HEK293 (cell line): ENCODE results near the gene MYLK4.

Source experiments
- CTCF ChIA-PET: fragments of 350-600 bp; formaldehyde crosslinking; extraction: SDS; loops from one replicate; lab custom pipeline; 2021; ENCODE audit warnings: antibody characterized with exemption; lab: Yijun Ruan, JAX
- POLR2A ChIA-PET: fragments of 300-600 bp; formaldehyde crosslinking; extraction: SDS; loops from one replicate; lab custom pipeline; 2020; ENCODE audit warnings: antibody characterized with exemption, inconsistent platforms; lab: Yijun Ruan, JAX
- H3K27ac ChIP-seq: fragments of 200-500 bp; sonication (Bioruptor generic); 2 replicates; pipeline ENCODE4 v1.5.1; 2014; ENCODE audit warnings: low read depth, low read length, control low read depth, inconsistent platforms; ENCODE audit errors: extremely low read depth
- H3K36me3 ChIP-seq, 2 experiments: fragments of 200-500 bp in 1 of 2; sonication (Bioruptor generic) in 1 of 2; 1 replicate in 1 of 2; 2 replicates in 1 of 2; pipeline ENCODE4 v1.5.1; 2014 to 2017; ENCODE audit warnings: inconsistent platforms in 2 of 2, low read length in 2 of 2; ENCODE audit not compliant: control insufficient read depth in 2 of 2, insufficient read depth in 1 of 2
- H3K4me1 ChIP-seq: fragments of 200-500 bp; sonication (Bioruptor generic); 2 replicates; pipeline ENCODE4 v1.5.1; 2014; ENCODE audit warnings: mild to moderate bottlenecking, low read length, inconsistent platforms; ENCODE audit not compliant: control insufficient read depth, insufficient read depth
- H3K4me3 ChIP-seq: 2 replicates; pipeline ENCODE4 v1.5.1; 2011; ENCODE audit warnings: low read depth, mild to moderate bottlenecking, control low read depth, low read length, moderate library complexity
- H3K9me3 ChIP-seq: fragments of 200-500 bp; sonication (Bioruptor generic); 2 replicates; pipeline ENCODE4 v1.5.1; 2014; ENCODE audit warnings: low read depth, low read length, inconsistent platforms; ENCODE audit not compliant: control insufficient read depth, insufficient read depth
- EGR2 ChIP-seq: fragments of 450-650 bp; formaldehyde crosslinking; IDR thresholded peaks from 2 replicates; pipeline ENCODE4 v1.5.1; 2016; ENCODE audit warnings: low read depth, missing biosample characterization, missing genetic modification characterization
- HOXD13 ChIP-seq: sonication (generic); formaldehyde crosslinking; IDR thresholded peaks from 2 replicates; pipeline ENCODE4 v1.8.0; 2022; ENCODE audit warnings: missing genetic modification reagents, borderline replicate concordance
- MZF1 ChIP-seq: fragments of 450-650 bp; formaldehyde crosslinking; IDR thresholded peaks from 2 replicates; pipeline ENCODE4 v1.5.1; 2017; ENCODE audit warnings: missing biosample characterization, missing genetic modification characterization, borderline replicate concordance
- SCRT2 ChIP-seq: fragments of 450-650 bp; formaldehyde crosslinking; IDR thresholded peaks from 2 replicates; pipeline ENCODE4 v1.5.1; 2016; ENCODE audit warnings: missing biosample characterization, missing genetic modification characterization
- TCF7L2 ChIP-seq: IDR thresholded peaks from 2 replicates; pipeline ENCODE4 v1.6.1; 2011; ENCODE audit warnings: low read depth, mild to moderate bottlenecking, inconsistent platforms, low read length, moderate library complexity, borderline replicate concordance
- TRIM28 ChIP-seq: IDR thresholded peaks from 2 replicates; pipeline ENCODE4 v1.6.1; 2011; ENCODE audit warnings: low read length, control low read depth, borderline replicate concordance
- ZBTB10 ChIP-seq: fragments of 450-650 bp; formaldehyde crosslinking; IDR thresholded peaks from 2 replicates; pipeline ENCODE4 v1.5.1; 2016; ENCODE audit warnings: missing biosample characterization, missing genetic modification characterization
- ZNF114 ChIP-seq: fragments of 450-650 bp; formaldehyde crosslinking; IDR thresholded peaks from 2 replicates; pipeline ENCODE4 v1.5.0; 2017; ENCODE audit warnings: missing biosample characterization, missing genetic modification characterization
- ZNF175 ChIP-seq: fragments of 450-650 bp; formaldehyde crosslinking; IDR thresholded peaks from 2 replicates; pipeline ENCODE4 v1.5.1; 2016; ENCODE audit warnings: missing biosample characterization, missing genetic modification characterization
- ZNF2 ChIP-seq: fragments of 450-650 bp; formaldehyde crosslinking; IDR thresholded peaks from 2 replicates; pipeline ENCODE4 v1.5.1; 2016; ENCODE audit warnings: missing biosample characterization, missing genetic modification characterization
- ZNF324 ChIP-seq: fragments of 450-650 bp; formaldehyde crosslinking; IDR thresholded peaks from 2 replicates; pipeline ENCODE4 v1.5.1; 2016; ENCODE audit warnings: missing biosample characterization, missing genetic modification characterization
- ZNF366 ChIP-seq: fragments of 450-650 bp; formaldehyde crosslinking; conservative IDR thresholded peaks from 2 replicates; pipeline ENCODE4 v1.5.1; 2016; ENCODE audit warnings: missing biosample characterization, missing genetic modification characterization
- ZNF404 ChIP-seq: fragments of 450-650 bp; formaldehyde crosslinking; IDR thresholded peaks from 2 replicates; pipeline ENCODE4 v1.5.1; 2017; ENCODE audit warnings: missing biosample characterization, missing genetic modification characterization
- ZNF555 ChIP-seq: fragments of 450-650 bp; formaldehyde crosslinking; conservative IDR thresholded peaks from 2 replicates; pipeline ENCODE4 v1.5.1; 2017; ENCODE audit warnings: missing biosample characterization, mild to moderate bottlenecking, missing genetic modification characterization, inconsistent platforms
- ZNF571 ChIP-seq: fragments of 450-650 bp; formaldehyde crosslinking; IDR thresholded peaks from 2 replicates; pipeline ENCODE4 v1.5.0; 2017; ENCODE audit warnings: missing biosample characterization, missing genetic modification characterization
- ZNF624 ChIP-seq: fragments of 450-650 bp; formaldehyde crosslinking; IDR thresholded peaks from 2 replicates; pipeline ENCODE4 v1.5.1; 2017; ENCODE audit warnings: missing biosample characterization, missing genetic modification characterization
- ZNF768 ChIP-seq: fragments of 450-650 bp; formaldehyde crosslinking; IDR thresholded peaks from 2 replicates; pipeline ENCODE4 v1.5.1; 2018; ENCODE audit warnings: missing biosample characterization, mild to moderate bottlenecking, missing genetic modification characterization
- ZNF776 ChIP-seq: fragments of 450-650 bp; formaldehyde crosslinking; IDR thresholded peaks from 2 replicates; pipeline ENCODE4 v1.5.0; 2017; ENCODE audit warnings: missing biosample characterization, missing genetic modification characterization, borderline replicate concordance
- ZNF792 ChIP-seq: fragments of 450-650 bp; formaldehyde crosslinking; IDR thresholded peaks from 2 replicates; pipeline ENCODE4 v1.5.1; 2016; ENCODE audit warnings: missing biosample characterization, missing genetic modification characterization
- ZXDB ChIP-seq: fragments of 450-650 bp; formaldehyde crosslinking; IDR thresholded peaks from 2 replicates; pipeline ENCODE4 v1.5.1; 2016; ENCODE audit warnings: missing biosample characterization, missing genetic modification characterization
- TF ChIP-seq, protein P1 (sequence below): fragments of 450-650 bp; formaldehyde crosslinking; IDR thresholded peaks from 2 replicates; pipeline ENCODE4 v1.5.1; 2016; ENCODE audit warnings: missing biosample characterization, missing genetic modification characterization
- TF ChIP-seq, protein P2 (sequence below): fragments of 450-650 bp; formaldehyde crosslinking; IDR thresholded peaks from 2 replicates; pipeline ENCODE4 v1.5.1; 2016; ENCODE audit warnings: missing biosample characterization, missing genetic modification characterization
- TF ChIP-seq, protein P3 (sequence below): fragments of 450-650 bp; formaldehyde crosslinking; IDR thresholded peaks from 2 replicates; pipeline ENCODE4 v1.5.1; 2017; ENCODE audit warnings: missing biosample characterization, missing genetic modification characterization
- TF ChIP-seq, protein P4 (sequence below): fragments of 450-650 bp; formaldehyde crosslinking; IDR thresholded peaks from 2 replicates; pipeline ENCODE4 v1.5.1; 2016; ENCODE audit warnings: missing biosample characterization, missing genetic modification characterization

MYLK4 gene

GRCh38 chr6:2674857-2675256 is 75.9 kb downstream of the MYLK4 start:
- POLR2A ChIA-PET, result no interaction called here
- CTCF ChIA-PET, result interaction anchor here (0.6 to 0.8 kb wide), 2 partner anchors 40 to 47 kb away, joined by 4 to 5 read pairs; no protein-coding TSS in a partner anchor

GRCh38 chr6:2669067-2669700 is 81.5 kb downstream of the MYLK4 start:
- CTCF ChIA-PET, result interaction anchor here (0.7 kb wide), 1 partner anchor 540 kb away, joined by 3 read pairs; no protein-coding TSS in a partner anchor
- H3K9me3 ChIP-seq, result no peaks in the 10 kb centered on the region
- no peak overlapping the region for H3K27ac ChIP-seq
- no peaks in the 10 kb centered on the region for H3K36me3 ChIP-seq
- no peak overlapping the region for H3K4me3 ChIP-seq
- TF ChIP-seq MZF1 (tag by site-specific recombination), result no peak
- TF ChIP-seq, protein P1, sequence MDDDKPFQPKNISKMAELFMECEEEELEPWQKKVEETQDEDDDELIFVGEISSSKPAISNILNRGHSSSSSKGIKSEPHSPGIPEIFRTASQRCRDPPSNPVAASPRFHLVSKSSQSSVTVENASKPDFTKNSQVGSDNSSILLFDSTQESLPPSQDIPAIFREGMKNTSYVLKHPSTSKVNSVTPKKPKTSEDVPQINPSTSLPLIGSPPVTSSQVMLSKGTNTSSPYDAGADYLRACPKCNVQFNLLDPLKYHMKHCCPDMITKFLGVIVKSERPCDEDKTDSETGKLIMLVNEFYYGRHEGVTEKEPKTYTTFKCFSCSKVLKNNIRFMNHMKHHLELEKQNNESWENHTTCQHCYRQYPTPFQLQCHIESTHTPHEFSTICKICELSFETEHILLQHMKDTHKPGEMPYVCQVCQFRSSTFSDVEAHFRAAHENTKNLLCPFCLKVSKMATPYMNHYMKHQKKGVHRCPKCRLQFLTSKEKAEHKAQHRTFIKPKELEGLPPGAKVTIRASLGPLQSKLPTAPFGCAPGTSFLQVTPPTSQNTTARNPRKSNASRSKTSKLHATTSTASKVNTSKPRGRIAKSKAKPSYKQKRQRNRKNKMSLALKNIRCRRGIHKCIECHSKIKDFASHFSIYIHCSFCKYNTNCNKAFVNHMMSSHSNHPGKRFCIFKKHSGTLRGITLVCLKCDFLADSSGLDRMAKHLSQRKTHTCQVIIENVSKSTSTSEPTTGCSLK (tag by site-specific recombination), result no peak
- TF ChIP-seq ZNF792, result no peak
- no peak for TF ChIP-seq ZNF776 (tag by site-specific recombination)
- no peak for TF ChIP-seq ZNF114
- TF ChIP-seq ZNF2 (tag by site-specific recombination), result no peak
- TF ChIP-seq ZNF175 (tag by site-specific recombination), result no peak
- no peak for TF ChIP-seq ZNF624
- no peak for TF ChIP-seq TCF7L2
- no peak for TF ChIP-seq TRIM28
- no peak for TF ChIP-seq ZNF555 (tag by site-specific recombination)
- no peak for TF ChIP-seq HOXD13
- no peak for TF ChIP-seq ZNF571 (tag by site-specific recombination)
- no peak for TF ChIP-seq ZNF324
- TF ChIP-seq ZXDB (tag by site-specific recombination), result no peak
- H3K4me1 ChIP-seq, result peaks cover 6% of the 10 kb centered on the region
- POLR2A ChIA-PET, result no interaction called here

More at GRCh38 chr6:2674857-2675256, 75.9 kb downstream of the MYLK4 start:
- Histone ChIP-seq H3K27ac (no peak overlapping the region), H3K4me1 (no peaks in the 10 kb centered on the region), H3K9me3 (no peaks in the 10 kb centered on the region), H3K36me3 (no peaks in the 10 kb centered on the region), H3K4me3 (no peak overlapping the region)
- no peak for TF ChIP-seq ZNF175 (tag by site-specific recombination)

DNA sequence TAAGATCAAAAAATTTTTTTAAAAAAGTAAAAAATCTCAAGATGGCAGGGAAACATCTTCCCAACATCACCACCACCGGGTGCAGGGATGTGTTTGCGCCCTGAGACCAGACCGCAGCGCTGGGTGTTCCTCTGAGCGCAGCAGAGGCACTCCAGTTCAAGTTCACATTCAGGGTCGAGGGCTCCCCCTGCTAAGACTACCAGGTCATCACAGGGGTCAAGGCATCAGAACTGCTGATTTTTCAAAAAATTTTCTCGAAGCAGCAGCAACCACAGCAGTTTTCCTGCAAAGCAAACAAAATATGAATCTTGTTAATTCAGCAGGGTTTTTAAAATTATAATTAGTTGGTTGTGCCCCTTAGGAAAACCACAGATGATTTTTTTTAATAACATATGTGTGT is 83.1 kb downstream of the MYLK4 start:
- Histone ChIP-seq H3K4me1 (peaks cover 6% of the 10 kb centered on the region), H3K9me3 (no peaks in the 10 kb centered on the region), H3K27ac (no peak overlapping the region), H3K4me3 (no peak overlapping the region), H3K36me3 (no peaks in the 10 kb centered on the region)
- POLR2A ChIA-PET, result no interaction called here
- CTCF ChIA-PET, result no interaction called here
- TF ChIP-seq, protein P2, sequence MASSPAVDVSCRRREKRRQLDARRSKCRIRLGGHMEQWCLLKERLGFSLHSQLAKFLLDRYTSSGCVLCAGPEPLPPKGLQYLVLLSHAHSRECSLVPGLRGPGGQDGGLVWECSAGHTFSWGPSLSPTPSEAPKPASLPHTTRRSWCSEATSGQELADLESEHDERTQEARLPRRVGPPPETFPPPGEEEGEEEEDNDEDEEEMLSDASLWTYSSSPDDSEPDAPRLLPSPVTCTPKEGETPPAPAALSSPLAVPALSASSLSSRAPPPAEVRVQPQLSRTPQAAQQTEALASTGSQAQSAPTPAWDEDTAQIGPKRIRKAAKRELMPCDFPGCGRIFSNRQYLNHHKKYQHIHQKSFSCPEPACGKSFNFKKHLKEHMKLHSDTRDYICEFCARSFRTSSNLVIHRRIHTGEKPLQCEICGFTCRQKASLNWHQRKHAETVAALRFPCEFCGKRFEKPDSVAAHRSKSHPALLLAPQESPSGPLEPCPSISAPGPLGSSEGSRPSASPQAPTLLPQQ (tag by site-specific recombination), result no peak
- TF ChIP-seq, protein P3, sequence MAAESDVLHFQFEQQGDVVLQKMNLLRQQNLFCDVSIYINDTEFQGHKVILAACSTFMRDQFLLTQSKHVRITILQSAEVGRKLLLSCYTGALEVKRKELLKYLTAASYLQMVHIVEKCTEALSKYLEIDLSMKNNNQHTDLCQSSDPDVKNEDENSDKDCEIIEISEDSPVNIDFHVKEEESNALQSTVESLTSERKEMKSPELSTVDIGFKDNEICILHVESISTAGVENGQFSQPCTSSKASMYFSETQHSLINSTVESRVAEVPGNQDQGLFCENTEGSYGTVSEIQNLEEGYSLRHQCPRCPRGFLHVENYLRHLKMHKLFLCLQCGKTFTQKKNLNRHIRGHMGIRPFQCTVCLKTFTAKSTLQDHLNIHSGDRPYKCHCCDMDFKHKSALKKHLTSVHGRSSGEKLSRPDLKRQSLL (tag by site-specific recombination), result no peak
- TF ChIP-seq SCRT2 (tag by site-specific recombination), result no peak
- TF ChIP-seq ZNF768, result no peak
- TF ChIP-seq, protein P4, sequence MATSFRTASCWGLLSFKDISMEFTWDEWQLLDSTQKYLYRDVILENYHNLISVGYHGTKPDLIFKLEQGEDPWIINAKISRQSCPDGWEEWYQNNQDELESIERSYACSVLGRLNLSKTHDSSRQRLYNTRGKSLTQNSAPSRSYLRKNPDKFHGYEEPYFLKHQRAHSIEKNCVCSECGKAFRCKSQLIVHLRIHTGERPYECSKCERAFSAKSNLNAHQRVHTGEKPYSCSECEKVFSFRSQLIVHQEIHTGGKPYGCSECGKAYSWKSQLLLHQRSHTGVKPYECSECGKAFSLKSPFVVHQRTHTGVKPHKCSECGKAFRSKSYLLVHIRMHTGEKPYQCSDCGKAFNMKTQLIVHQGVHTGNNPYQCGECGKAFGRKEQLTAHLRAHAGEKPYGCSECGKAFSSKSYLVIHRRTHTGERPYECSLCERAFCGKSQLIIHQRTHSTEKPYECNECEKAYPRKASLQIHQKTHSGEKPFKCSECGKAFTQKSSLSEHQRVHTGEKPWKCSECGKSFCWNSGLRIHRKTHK (tag by site-specific recombination), result no peak
- TF ChIP-seq ZNF404 (tag by site-specific recombination), result no peak
- no peak for TF ChIP-seq EGR2 (tag by site-specific recombination)
- TF ChIP-seq ZNF366, result no peak
- no peak for TF ChIP-seq ZBTB10 (tag by site-specific recombination)
